CD4-positive, alpha-beta T cell treated with Interleukin-15 for 4 hours (primary cell): ENCODE measurements around the gene JAKMIP1.

Source experiments
- DNase-seq: peaks from one replicate; pipeline ENCODE4 v3.0.0-alpha.2; 2020; ENCODE audit warnings: low spot score

JAKMIP1 gene

DNA sequence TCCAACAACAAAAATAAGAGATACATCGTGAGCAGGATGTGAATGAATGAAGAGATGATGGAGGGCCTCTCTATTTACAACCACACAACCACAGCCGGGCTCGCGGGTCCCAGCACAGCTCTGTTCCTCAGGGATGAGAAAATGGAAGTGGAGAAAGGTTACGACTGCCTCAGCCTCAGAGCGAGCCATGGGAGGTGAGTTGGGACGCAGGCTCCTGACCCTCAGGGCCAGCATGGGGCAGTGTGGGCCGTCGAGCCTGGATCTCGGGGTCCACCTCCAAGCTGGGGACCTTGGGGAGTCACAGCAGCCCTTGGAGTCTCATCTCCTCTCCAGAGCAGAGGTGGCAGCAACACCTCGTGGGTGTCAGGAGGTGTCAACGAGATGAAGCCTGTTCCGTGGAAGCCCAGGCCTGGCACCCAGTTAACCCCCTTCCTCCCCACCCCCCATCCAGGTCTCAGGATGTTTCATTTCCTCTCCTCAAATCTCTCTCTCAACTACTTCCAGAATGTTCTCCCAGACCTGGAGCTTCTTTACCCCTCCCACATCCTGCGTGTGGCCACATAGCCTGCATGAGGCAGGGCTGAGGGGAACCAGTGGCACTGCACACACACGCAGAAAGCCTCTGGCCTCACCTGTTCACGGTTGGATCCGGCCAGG, 208.1 kb downstream of the JAKMIP1 start:
- DNase-seq, result no peak

DNA sequence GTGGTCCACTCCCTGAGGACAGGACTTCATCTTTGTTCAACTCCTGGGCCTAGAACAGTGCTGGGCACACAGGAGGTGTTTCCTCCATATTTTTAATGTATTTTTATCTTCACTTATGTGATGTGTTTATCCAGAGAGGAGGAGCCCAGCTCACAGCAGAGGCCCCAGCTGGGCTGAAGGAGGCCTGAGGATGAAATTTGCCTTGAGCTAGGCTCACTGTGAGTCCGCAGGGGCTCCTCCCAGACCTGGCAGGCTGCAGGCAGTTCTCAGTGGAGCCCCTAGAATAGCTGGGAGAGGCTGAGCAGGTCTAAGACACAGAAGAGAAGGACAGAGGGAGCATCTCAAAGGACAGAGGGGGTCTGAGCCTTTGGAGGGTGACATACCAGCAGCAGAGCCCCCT, 208.9 kb downstream of the JAKMIP1 start:
- no peak for DNase-seq

DNA sequence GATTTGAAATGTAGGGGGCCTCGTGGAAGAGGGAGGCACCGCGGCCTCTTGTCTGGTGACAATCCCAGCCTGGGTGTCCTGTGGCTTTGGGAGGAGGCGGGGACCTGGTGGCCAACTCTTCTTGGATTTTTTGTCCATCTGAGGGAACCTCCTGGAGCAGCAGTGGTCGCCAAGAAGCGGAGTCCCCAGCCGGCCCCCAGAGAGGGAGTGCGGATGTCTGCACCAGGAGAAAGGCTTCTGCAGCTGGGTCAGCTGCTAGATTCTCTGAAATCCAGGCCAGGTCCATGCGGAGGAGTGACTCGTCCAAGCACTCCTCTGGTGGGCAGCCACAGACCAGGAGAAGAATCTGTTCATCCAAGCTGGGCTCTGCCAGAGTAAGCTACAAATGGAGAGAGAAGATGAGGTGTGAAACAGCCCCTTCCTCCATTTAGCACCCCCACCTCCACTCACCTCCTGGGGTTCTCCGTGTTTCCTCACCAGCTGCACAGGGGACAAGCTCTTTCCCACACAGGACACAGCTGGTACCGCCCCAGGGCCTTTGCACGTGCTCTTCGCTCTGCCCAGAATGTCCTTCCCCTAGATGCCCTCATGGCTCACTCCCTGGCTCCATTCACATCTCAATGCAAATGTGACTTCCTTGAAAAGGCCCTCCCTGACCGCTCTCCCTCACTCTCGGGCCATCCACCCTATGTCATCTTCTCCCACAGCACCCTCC, 209.7 kb downstream of the JAKMIP1 start:
- DNase-seq, result no peak

DNA sequence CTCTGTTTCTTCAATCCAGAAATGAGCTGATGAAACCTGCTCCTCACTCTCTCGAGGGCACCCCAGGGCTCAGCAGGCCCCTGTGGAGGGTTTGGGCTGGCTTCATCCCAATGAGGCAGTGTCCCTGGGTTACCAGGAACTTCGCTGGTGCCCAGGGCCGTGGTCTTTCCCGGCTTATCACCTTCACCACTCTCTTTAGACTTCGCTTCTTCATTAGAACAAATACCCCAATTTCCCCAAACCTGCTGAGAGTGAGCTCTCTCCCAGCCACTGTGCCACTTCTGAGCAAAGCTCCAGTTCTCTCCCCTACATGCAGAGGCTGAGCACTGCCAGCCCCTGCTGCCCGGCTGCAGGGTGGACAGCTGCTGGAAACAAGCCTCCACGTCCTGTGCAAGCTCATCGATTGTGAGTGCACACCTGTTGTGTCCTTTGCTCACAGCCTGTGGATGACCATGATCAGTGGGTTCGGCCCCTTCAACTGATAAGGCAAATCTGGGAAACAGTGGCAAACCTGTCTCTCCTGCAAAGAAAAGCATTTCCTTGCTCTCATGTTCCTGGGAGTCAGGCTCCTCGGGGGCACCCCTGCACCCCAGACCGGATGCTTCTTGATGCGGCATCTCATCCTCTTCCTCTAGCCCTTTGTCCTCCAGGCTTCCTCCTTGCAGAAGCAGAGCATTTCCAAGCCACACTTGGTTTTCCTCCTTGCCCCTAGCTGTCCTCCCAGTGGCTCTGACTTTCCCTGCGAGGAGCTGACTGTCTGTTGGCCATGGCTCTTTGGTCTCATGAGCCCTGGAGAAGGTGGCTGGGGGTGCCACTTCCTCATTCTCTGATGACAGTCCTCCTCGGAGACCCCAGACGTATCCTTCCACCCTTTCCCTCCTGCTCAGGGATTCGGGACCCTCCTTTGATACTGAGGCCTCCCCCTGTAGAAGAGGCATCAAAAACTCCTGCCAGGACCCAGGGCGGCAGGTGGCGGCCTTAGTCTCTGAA, 210.8 kb downstream of the JAKMIP1 start:
- no peak for DNase-seq

DNA sequence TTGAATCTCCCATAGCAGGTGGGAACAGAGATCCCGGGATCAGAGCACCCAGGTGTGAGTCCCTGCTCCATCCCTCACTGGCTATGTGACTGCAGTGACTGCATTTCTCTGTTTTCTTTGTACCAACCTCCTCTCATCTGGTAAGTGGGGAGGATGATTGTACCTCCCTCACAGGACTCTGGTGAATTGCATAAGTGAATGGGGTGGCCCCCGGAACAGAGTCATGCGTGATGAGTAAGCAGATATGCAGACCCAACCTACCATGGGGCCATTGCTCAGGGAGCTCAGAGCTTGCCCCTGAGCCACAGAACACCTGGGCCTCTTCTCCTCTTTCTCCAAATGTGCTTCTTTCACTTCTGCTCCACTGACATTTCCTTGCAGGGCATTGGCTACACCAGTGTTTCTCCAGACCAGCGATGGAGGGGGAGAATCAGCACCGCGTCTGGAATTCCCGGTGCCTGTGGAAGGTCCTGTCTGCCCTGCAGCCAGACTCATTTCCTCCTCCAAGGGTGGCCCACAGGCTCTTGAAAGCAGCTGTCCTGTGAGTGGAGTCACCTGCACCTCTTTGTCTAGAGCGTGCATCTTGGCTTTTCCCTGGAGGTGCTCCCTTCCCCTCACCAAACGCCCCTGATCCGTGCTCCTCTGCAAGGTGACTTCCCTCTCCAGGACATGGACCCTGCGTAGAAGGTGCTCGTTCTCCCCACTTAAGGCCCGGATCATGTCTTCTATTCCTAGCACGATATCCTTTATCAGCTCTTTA, 212.1 kb downstream of the JAKMIP1 start:
- no peak for DNase-seq

DNA sequence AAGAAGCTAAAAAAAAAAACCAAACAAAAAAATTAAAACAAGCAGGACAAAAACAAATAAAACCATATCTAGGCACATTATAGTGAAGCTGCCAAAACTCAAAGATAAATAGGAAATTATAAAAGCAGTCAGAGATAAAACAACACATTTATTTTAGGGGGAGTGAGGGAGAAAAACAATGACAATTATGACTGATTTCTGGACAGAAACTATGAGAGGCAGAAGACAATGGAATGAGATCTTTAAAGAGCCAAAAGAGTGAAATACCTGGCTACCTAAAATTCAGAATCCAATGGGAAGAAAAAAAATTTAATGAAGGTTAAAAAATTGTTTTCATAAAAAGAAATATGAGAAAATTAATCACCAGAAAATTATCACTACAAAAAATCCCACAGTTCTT, 215.5 kb downstream of the JAKMIP1 start:
- no peak for DNase-seq

DNA sequence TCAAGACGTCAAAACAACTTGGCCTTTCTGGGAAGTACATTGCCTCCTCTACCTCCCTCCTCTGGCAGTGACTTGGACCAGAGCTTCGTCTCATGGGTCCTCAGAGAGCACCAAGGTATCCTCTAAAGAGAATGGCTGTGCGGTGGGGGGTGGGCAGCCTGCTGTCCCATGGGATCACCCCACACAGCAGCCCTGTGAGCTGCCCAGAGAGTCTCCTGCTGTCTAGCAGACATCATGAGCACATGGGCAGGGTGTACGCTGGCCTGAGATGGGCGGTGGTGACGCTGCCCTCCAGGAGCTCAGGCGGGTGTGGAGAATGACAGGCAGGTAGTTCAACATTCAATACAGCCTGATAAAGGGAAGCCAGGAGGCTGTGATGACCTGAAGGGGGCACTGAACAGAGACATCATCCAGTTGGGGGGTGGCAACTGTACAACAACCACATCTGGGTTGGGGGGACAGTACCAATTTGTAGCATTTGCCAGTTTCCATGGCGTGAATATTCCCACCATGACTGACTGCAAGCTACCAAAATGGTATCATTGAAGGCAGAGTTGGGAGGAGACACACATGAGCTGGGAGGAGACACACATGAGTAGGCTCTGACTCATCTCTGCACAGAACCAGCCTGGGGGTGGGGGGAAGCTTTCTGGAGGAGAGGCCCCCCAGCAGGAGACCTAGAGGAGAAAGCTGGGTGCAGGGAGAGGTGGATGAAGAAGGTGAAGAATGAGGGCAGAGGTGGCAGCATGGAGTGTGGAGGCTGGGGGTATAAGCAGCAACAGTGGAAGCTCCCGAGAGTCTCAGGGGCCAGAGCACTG, 218.0 kb downstream of the JAKMIP1 start:
- no peak for DNase-seq

DNA sequence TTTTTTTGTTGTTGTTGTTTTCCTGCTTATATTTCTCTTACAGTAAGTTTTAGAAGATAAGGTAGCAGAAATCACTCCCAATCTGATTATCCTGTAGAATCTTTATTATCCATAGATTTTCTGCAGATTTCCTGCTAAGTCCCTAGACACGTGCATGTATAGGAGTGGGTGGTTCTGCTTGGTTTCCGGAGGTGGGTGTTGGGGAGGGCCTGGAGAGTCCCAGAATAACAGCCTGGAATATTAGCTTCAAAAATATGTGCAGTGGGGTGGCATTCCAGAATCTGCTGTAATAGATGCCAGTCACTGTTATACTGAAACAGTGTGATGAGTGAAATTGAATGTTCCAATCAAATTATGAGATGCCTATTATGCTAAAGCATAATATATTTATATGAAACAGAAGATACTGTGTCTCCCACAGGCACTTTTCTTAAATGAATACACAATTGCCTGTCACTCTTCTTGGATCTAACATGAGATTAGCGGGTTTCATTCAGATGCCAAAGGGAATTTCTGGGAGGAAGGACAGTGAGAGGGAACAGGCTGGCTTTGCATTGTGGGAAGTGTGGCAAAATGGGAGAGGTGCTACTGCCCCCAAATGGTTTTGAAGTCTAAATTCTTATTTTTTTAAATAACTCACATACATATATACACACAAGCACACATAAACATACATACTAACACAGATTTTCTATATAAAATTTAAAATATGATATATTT, 219.8 kb downstream of the JAKMIP1 start:
- no peak for DNase-seq

DNA sequence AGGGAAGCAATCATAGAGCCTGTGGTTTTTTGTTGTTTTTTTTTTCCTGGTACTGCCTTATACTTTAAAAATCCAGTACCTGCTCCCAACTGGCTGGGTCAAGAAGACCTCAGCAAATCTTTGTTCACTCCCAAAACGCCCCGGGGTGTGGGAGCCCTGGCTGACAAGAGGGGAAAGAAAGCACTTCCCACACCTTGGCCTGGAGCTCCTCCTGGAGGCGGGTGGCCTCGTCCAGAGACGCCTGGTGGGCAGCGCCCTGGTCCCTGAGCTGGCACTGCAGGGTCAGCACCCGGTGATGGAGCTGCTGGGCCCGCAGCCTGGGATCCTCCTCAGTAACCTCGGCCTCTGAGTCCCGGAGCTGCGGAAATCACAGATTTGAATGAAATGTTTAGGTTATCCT, 220.4 kb downstream of the JAKMIP1 start:
- no peak for DNase-seq

DNA sequence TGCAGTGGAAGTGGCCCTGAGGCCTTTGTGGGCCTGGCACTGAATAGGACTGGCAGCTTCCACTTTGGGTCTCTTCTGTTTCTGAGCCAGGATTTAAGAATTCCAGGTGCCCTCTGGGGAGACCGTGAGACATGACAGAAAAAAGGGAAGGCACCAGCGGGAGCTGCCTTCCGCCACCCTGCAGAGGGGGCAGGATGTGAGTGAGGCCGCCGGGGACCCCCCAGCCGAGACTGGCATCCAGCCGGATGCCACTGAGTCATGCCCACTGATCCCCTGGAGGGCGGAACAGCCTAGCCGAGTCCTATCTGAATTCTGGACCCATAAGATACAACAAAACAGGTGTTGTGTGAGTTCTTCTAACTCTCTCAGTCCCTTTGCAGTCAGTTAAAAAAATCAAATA, 223.4 kb downstream of the JAKMIP1 start:
- no peak for DNase-seq

DNA sequence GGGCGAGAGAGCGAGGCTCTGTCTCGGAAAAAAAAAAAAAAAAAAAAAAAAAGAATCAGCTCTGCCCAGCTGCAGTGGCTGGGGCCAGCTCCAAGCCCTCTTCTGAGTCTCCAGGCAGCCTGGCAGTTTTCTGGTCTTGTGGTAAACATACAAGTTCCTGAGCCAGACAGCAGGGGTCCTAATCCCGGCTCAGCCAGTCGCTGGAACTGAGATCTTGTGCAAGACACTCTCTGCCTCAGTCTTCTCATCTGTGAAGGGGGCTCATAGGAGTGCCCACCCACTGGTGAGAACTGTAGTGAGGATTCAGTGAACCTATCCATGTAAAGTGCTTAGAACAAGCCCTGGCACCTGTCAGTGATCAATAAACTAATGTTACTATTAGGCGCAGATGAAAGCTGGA, 223.9 kb downstream of the JAKMIP1 start:
- DNase-seq, result no peak
